Keratinocyte (primary cell): Measurements from ENCODE around the gene HSD17B1.

ENCODE experiments used
- CTCF ChIP-seq, 3 experiments: IDR thresholded peaks in 1 of 3; conservative IDR thresholded peaks in 1 of 3; optimal IDR thresholded peaks in 1 of 3; 2 replicates in 2 of 3; 3 replicates in 1 of 3; pipeline versions ENCODE3 to v1.5.1; 2011; ENCODE audit warnings: low read length in 3 of 3, mild to moderate bottlenecking in 3 of 3, moderate library complexity in 2 of 3, control low read depth in 1 of 3, inconsistent platforms in 1 of 3; ENCODE audit not compliant: insufficient read depth in 2 of 3; ENCODE audit errors: extremely low read depth in 1 of 3
- EZH2 ChIP-seq: IDR thresholded peaks from one replicate; pipeline ENCODE4 v1.6.1; 2012; ENCODE audit warnings: inconsistent platforms, mild to moderate bottlenecking, low read length, moderate library complexity

DNA sequence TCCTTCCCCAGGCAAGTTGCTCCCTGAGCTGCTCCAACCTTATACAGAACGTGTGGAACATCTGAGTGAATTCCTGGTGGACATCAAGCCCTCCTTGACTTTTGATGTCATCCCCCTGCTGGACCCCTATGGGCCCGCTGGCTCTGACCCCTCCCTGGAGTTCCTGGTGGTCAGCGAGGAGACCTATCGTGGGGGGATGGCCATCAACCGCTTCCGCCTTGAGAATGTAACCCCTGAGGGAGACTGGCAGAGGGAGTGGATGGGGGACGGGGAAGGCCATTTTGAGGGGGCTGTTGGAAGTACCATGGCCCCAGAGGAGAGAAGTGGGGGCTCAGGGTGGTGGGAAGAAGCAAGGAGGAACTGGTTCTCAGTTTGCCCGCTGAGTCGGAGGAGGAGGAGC lies 11.2 kb downstream of the HSD17B1 start:
- no peak for TF ChIP-seq CTCF (optimal IDR thresholded peaks at IDR 0.05 in 1 of 3, IDR thresholded peaks at IDR 0.05 in 1 of 3, conservative IDR thresholded peaks at IDR 0.05 in 1 of 3; ENCODE audit: extremely low read depth in 1 of 3, insufficient read depth in 2 of 3, low read length in 3 of 3)
- TF ChIP-seq EZH2 = no peak
